Natural killer cell (primary cell): ENCODE data around the gene RDH13. TPM values are rescaled to one million over a fixed set of nuclear protein-coding genes. Genes with fewer than 3 reads are reported as not detected.

Source experiments
- ATAC-seq, 3 donors: fragments of 150-1000 bp in 2 of 3; fragments of 200-7000 bp in 1 of 3; cut with Tn5 transposase; 1 replicate in 1 of 3; 2 replicates in 2 of 3; pipeline ENCODE4 v1.10.0; 2021; ENCODE audit warnings: mild to moderate bottlenecking in 2 of 3, moderate library complexity in 2 of 3
- DNase-seq, 2 donors: peaks; one replicate each; pipeline versions ENCODE4 v3.0.0 to v3.0.0-alpha.2; 2013 to 2021; ENCODE audit warnings: mixed read lengths in 1 of 2
- H3K27ac ChIP-seq: one replicate; pipeline ENCODE4 v1.5.1; 2013; ENCODE audit warnings: mild to moderate bottlenecking, low read length
- H3K27me3 ChIP-seq: one replicate; pipeline ENCODE4 v1.6.1; 2013; ENCODE audit warnings: low read length; ENCODE audit not compliant: control insufficient read depth, insufficient read depth
- H3K36me3 ChIP-seq: one replicate; pipeline ENCODE4 v1.6.1; 2013; ENCODE audit warnings: low read length; ENCODE audit not compliant: control insufficient read depth, insufficient read depth
- H3K4me1 ChIP-seq: one replicate; pipeline ENCODE4 v1.6.1; 2013; ENCODE audit warnings: low read length; ENCODE audit not compliant: control insufficient read depth, insufficient read depth
- H3K4me3 ChIP-seq: one replicate; pipeline ENCODE4 v1.5.1; 2013; ENCODE audit warnings: low read length
- H3K9me3 ChIP-seq: one replicate; pipeline ENCODE4 v1.6.1; 2013; ENCODE audit warnings: low read length; ENCODE audit not compliant: control insufficient read depth, insufficient read depth
- H3K27ac Mint-ChIP-seq, 2 donors: one replicate each; pipeline ENCODE4 v1.8.0; 2022; ENCODE audit warnings: mild to moderate bottlenecking in 2 of 2, mixed read lengths in 2 of 2, moderate library complexity in 1 of 2
- H3K27me3 Mint-ChIP-seq, 2 donors: one replicate each; pipeline ENCODE4 v1.8.0; 2022; ENCODE audit warnings: low read depth in 2 of 2, mixed read lengths in 2 of 2
- H3K36me3 Mint-ChIP-seq: one replicate; pipeline ENCODE4 v1.8.0; 2022; ENCODE audit warnings: mixed read lengths
- H3K4me1 Mint-ChIP-seq, 2 donors: one replicate each; pipeline ENCODE4 v1.8.0; 2022; ENCODE audit warnings: mixed read lengths in 2 of 2
- H3K4me3 Mint-ChIP-seq: one replicate; pipeline ENCODE4 v1.8.0; 2022; ENCODE audit warnings: mild to moderate bottlenecking, moderate library complexity, mixed read lengths
- H3K9me3 Mint-ChIP-seq, 2 donors: one replicate each; pipeline ENCODE4 v1.8.0; 2022; ENCODE audit warnings: mixed read lengths in 2 of 2
- CTCF ChIP-seq: fragments of 200-600 bp; IDR thresholded peaks from one replicate; pipeline ENCODE4 v1.8.0; 2022; ENCODE audit warnings: antibody characterized with exemption
- WGBS: methylation state at CpG from one replicate; pipeline ENCODE4 v1.1.7; 2013; ENCODE audit warnings: missing lambda C conversion rate; ENCODE audit not compliant: insufficient coverage; 5-methylcytosine and 5-hydroxymethylcytosine counted together
- intact Hi-C: fragments of 100-400 bp; cut with micrococcal nuclease; formaldehyde crosslinking; loops from one replicate; pipeline ENCODE4 v1.14.2; 2022
- total RNA-seq, 4 donors: library from RNA; stranded (reverse); fragments of 120-200 nt in 1 of 4; gene quantifications; one replicate each; pipeline versions ENCODE4 v1.2.3 to v1.2.4, GENCODE V29; 2013 to 2022

The RDH13 gene
- total RNA-seq, 3 donors from 2014 or later (not counting 1 experiment from before 2014, with no cell fraction given), result 18.2 to 25.3 (median 19.3) TPM

GRCh38 chr19:55095260-55096060 lies 32.5 kb upstream of the RDH13 start:
- Histone ChIP-seq H3K4me3 (no peak overlapping the region), H3K9me3 (no peaks in the 10 kb centered on the region), H3K36me3 (peaks cover 43% of the 10 kb centered on the region), H3K27ac (no peak overlapping the region), H3K27me3 (no peaks in the 10 kb centered on the region), H3K4me1 (no peaks in the 10 kb centered on the region)
- no peaks in the 10 kb centered on the region for H3K36me3 Mint-ChIP-seq
- no peak overlapping the region for H3K4me3 Mint-ChIP-seq
- intact Hi-C loops, result no loop called here
- TF ChIP-seq CTCF, result no peak
- no peak for DNase-seq
- WGBS, result 92% methylated on average over 23 of the region's 23 CpGs
- no peaks in the 10 kb centered on the region for H3K9me3 Mint-ChIP-seq
- H3K4me1 Mint-ChIP-seq, result peaks cover 0 to 10% of the 10 kb centered on the region in 2 donors
- ATAC-seq, result no peak
- no peak overlapping the region for H3K27ac Mint-ChIP-seq
- no peaks in the 10 kb centered on the region for H3K27me3 Mint-ChIP-seq

GRCh38 chr19:55094456-55095259 lies 31.7 kb upstream of the RDH13 start:
- no peak for TF ChIP-seq CTCF
- no peak overlapping the region for H3K4me3 ChIP-seq
- no peaks in the 10 kb centered on the region for H3K27me3 ChIP-seq
- no peaks in the 10 kb centered on the region for H3K9me3 Mint-ChIP-seq
- no peak for DNase-seq
- intact Hi-C loops, result no loop called here
- ATAC-seq, result no peak
- H3K36me3 ChIP-seq, result peaks cover 42% of the 10 kb centered on the region
- no peaks in the 10 kb centered on the region for H3K4me1 ChIP-seq
- WGBS, result 97% methylated on average over 32 of the region's 32 CpGs
- H3K4me1 Mint-ChIP-seq, result peaks cover 0 to 12% of the 10 kb centered on the region in 2 donors
- H3K27ac ChIP-seq, result no peak overlapping the region
- no peak overlapping the region for H3K27ac Mint-ChIP-seq
- H3K9me3 ChIP-seq, result no peaks in the 10 kb centered on the region
- no peaks in the 10 kb centered on the region for H3K36me3 Mint-ChIP-seq
- peaks cover under 1 to 2% of the 10 kb centered on the region in 2 donors for H3K27me3 Mint-ChIP-seq
- no peak overlapping the region for H3K4me3 Mint-ChIP-seq

- H3K4me3 Mint-ChIP-seq, result no peak overlapping the region
- 98% methylated on average over 41 of the region's 49 CpGs for WGBS
- H3K36me3 ChIP-seq, result peaks cover 24% of the 10 kb centered on the region
- DNase-seq (no peak), ATAC-seq (no peak)
- H3K27me3 Mint-ChIP-seq, result peaks cover 19 to 20% of the 10 kb centered on the region in 2 donors
- intact Hi-C loops, result no loop called here
- H3K27me3 ChIP-seq, result peaks cover 8% of the 10 kb centered on the region
- H3K27ac Mint-ChIP-seq, result no peak overlapping the region
- H3K4me3 ChIP-seq, result no peak overlapping the region
- no peak overlapping the region for H3K27ac ChIP-seq
- no peaks in the 10 kb centered on the region for H3K36me3 Mint-ChIP-seq
- H3K4me1 ChIP-seq, result peaks cover 11% of the 10 kb centered on the region
- no peaks in the 10 kb centered on the region for H3K9me3 ChIP-seq
- H3K4me1 Mint-ChIP-seq, result peaks cover 12 to 26% of the 10 kb centered on the region in 2 donors
- no peak for TF ChIP-seq CTCF
- no peaks in the 10 kb centered on the region for H3K9me3 Mint-ChIP-seq
Measured at GRCh38 chr19:55092423-55093318, 29.7 kb upstream of the RDH13 start.
